H1 (cell line): ENCODE data around the gene MAP4.

Experiments used
- CTCF ChIP-seq, 3 experiments: IDR thresholded peaks; 1 replicate in 2 of 3; 2 replicates in 1 of 3; pipeline versions ENCODE4 v1.5.1 to v1.6.1; 2011; ENCODE audit warnings: low read length in 3 of 3, mild to moderate bottlenecking in 3 of 3, inconsistent platforms in 2 of 3, low read depth in 1 of 3, moderate library complexity in 1 of 3; ENCODE audit not compliant: insufficient read depth in 1 of 3; ENCODE audit errors: control extremely low read depth in 1 of 3
- JUN ChIP-seq: IDR thresholded peaks from 2 replicates; pipeline ENCODE4 v1.6.1; 2011; ENCODE audit warnings: low read depth, mild to moderate bottlenecking, improper control_type of control experiment, low read length
- PHF8 ChIP-seq: fragments of 200-600 bp; sonication (generic); conservative IDR thresholded peaks from 2 replicates; pipeline ENCODE4 v1.7.1; 2012; ENCODE audit warnings: low read depth, mild to moderate bottlenecking, inconsistent platforms, low read length, moderate library complexity

GRCh38 chr3:47813551-47814177 lies 202.6 kb downstream of the MAP4 start:
- no peak for TF ChIP-seq JUN
- TF ChIP-seq PHF8, result no peak
- TF ChIP-seq CTCF (IDR thresholded peaks at IDR 0.05; ENCODE audit: control extremely low read depth in 1 of 3, insufficient read depth in 1 of 3, low read depth in 1 of 3, low read length in 3 of 3), result no peak
